Right lobe of liver (tissue), 6 donors: ENCODE results near the gene PTPRM. TPM values are rescaled to one million over a fixed set of nuclear protein-coding genes. Genes with fewer than 3 reads are reported as not detected.

Source experiments
- ATAC-seq, 4 donors: fragments of 200-7000 bp; cut with Tn5 transposase; one replicate each; pipeline ENCODE4 v1.9.1; 2020; ENCODE audit warnings: mild to moderate bottlenecking in 4 of 4, moderate library complexity in 4 of 4
- DNase-seq, 3 donors: peaks; one replicate each; pipeline ENCODE4 v3.0.0-alpha.2; 2020
- H3K27ac ChIP-seq, 3 donors: fragments of 200-600 bp; one replicate each; pipeline ENCODE4 v1.8.0; 2022
- H3K27me3 ChIP-seq, 2 donors: fragments of 200-600 bp; one replicate each; pipeline ENCODE4 v1.8.0; 2022
- H3K36me3 ChIP-seq, 4 donors: fragments of 200-600 bp; sonication (generic) in 1 of 4; one replicate each; pipeline versions ENCODE4 v1.5.1 to v1.8.0; 2017 to 2022; ENCODE audit warnings: control low read depth in 1 of 4
- H3K4me1 ChIP-seq, 4 donors: fragments of 200-600 bp; sonication (generic) in 1 of 4; one replicate each; pipeline versions ENCODE4 v1.5.1 to v1.8.0; 2017 to 2022; ENCODE audit warnings: control low read depth in 1 of 4
- H3K4me3 ChIP-seq, 3 donors: fragments of 200-600 bp; one replicate each; pipeline ENCODE4 v1.8.0; 2022
- H3K9me3 ChIP-seq, 4 donors: fragments of 200-600 bp; sonication (generic) in 1 of 4; one replicate each; pipeline versions ENCODE4 v1.5.1 to v1.8.0; 2017 to 2022; ENCODE audit warnings: control low read depth in 1 of 4
- CTCF ChIP-seq, 4 donors: fragments of 200-600 bp in 3 of 4; fragments of 450-650 bp in 1 of 4; IDR thresholded peaks; one replicate each; pipeline versions ENCODE4 v1.5.1 to v1.8.0; 2016 to 2022; ENCODE audit warnings: antibody characterized with exemption in 4 of 4, mild to moderate bottlenecking in 2 of 4
- POLR2A ChIP-seq: fragments of 450-650 bp; IDR thresholded peaks from one replicate; pipeline ENCODE4 v1.6.1; 2017; ENCODE audit warnings: antibody characterized with exemption, mild to moderate bottlenecking
- WGBS: methylation state at CpG from one replicate; pipeline ENCODE4 v1.1.6; 2018; ENCODE audit warnings: low coverage, low lambda C conversion rate; ENCODE audit not compliant: insufficient coverage; ENCODE audit errors: missing lambda C conversion rate; 5-methylcytosine and 5-hydroxymethylcytosine counted together
- intact Hi-C, 2 donors: fragments of 100-400 bp; cut with DNase I; formaldehyde crosslinking; loops; one replicate each; pipeline versions ENCODE4 v1.11.2 to v1.14.1; 2022
- total RNA-seq, 6 experiments: library from RNA; depleted of rRNA in 2 of 6; stranded (reverse); fragments of >200 nt in 2 of 6; fragmentation: NEBNext Ultra II Directional in 3 of 6; extraction: Animal tissue kit (Norgen Biotek cat#: 25700) in 3 of 6; gene quantifications; one replicate each; pipeline versions ENCODE4 v1.1.0 to v1.2.4, GENCODE V29; 2016 to 2023
- donor health status: DM: no; HTN: yes; CAD: no.
- donor health status: DM: no; HTN: no; CAD: no.
- donor health status: DM: no; HTN: no; CAD: no.
- donor health status: DM: no; HTN: yes; CAD: no.
- donor health status: DM: no; HTN: yes; CAD: no.

The PTPRM gene
- total RNA-seq, 6 experiments from 2014 or later, result 15.1 to 45.7 (median 26.5) TPM

GRCh38 chr18:7646174-7646886 is 79.2 kb downstream of the PTPRM start:
- Histone ChIP-seq H3K27me3 (no peaks in the 10 kb centered on the region), H3K9me3 (no peaks in the 10 kb centered on the region), H3K27ac (no peak overlapping the region), H3K4me3 (no peak overlapping the region), H3K4me1 (peaks cover 0 to 11% (median 0%) of the 10 kb centered on the region in 4 donors), H3K36me3 (no peaks in the 10 kb centered on the region)
- TF ChIP-seq CTCF (IDR thresholded peaks at IDR 0.05) (no peak), POLR2A (no peak)
- ATAC-seq, result no peak
- intact Hi-C loops, result no loop called here
- DNase-seq, result no peak
- WGBS, result 70% methylated on average over 6 of the region's 6 CpGs

- no peaks in the 10 kb centered on the region for H3K36me3 ChIP-seq
- TF ChIP-seq CTCF (IDR thresholded peaks at IDR 0.05), result no peak
- H3K27ac ChIP-seq, result no peak overlapping the region
- 89% methylated on average over 3 of the region's 3 CpGs for WGBS
- no peaks in the 10 kb centered on the region for H3K9me3 ChIP-seq
- ATAC-seq (no peak), DNase-seq (no peak)
- intact Hi-C loops, result no loop called here
- peaks cover 0 to 3% (median 0%) of the 10 kb centered on the region in 4 donors for H3K4me1 ChIP-seq
- H3K4me3 ChIP-seq, result no peak overlapping the region
- no peaks in the 10 kb centered on the region for H3K27me3 ChIP-seq
Observed at GRCh38 chr18:7647500-7647899, 80.4 kb downstream of the PTPRM start.

- H3K9me3 ChIP-seq, result no peaks in the 10 kb centered on the region
- H3K4me1 ChIP-seq, result peaks cover 0 to 9% (median 0%) of the 10 kb centered on the region in 4 donors
- H3K4me3 ChIP-seq, result no peak overlapping the region
- H3K27ac ChIP-seq, result no peak overlapping the region
- ATAC-seq, result no peak
- intact Hi-C loops, result no loop called here
- no peaks in the 10 kb centered on the region for H3K36me3 ChIP-seq
- no peak for DNase-seq
- 64% methylated on average over 3 of the region's 6 CpGs for WGBS
- TF ChIP-seq CTCF (IDR thresholded peaks at IDR 0.05) (no peak), POLR2A (no peak)
- H3K27me3 ChIP-seq, result no peaks in the 10 kb centered on the region
Observed at GRCh38 chr18:7657050-7657449, 89.9 kb downstream of the PTPRM start.

GRCh38 chr18:7657937-7658336 is 90.8 kb downstream of the PTPRM start:
- ATAC-seq (peak in 3 of 4 donors; percentile 40 to 82 (median 81)), DNase-seq (no peak)
- Histone ChIP-seq H3K9me3 (no peaks in the 10 kb centered on the region), H3K27ac (no peak overlapping the region), H3K36me3 (no peaks in the 10 kb centered on the region), H3K4me1 (peaks cover 0 to 9% (median 0%) of the 10 kb centered on the region in 4 donors), H3K4me3 (no peak overlapping the region), H3K27me3 (no peaks in the 10 kb centered on the region)
- intact Hi-C loops, result no loop called here
- TF ChIP-seq CTCF (IDR thresholded peaks at IDR 0.05) (no peak), POLR2A (no peak)
- 51% methylated on average over 2 of the region's 2 CpGs for WGBS
